Measurements from ENCODE around the gene WFDC12.

The WFDC12 gene

GRCh38 chr20:45114465-45115385 lies 9.5 kb downstream of the WFDC12 start, which contains the start of gene WFDC5:
WFDC5 (minus strand) TSS chr20:45115174; CDS start chr20:45115083, 91 bp downstream.
- DNase-seq, result no peak

GRCh38 chr20:45113865-45114264 lies 10.4 kb downstream of the WFDC12 start:
- DNase-seq, result no peak

- no peak for DNase-seq
These were observed 11.5 kb downstream of the WFDC12 start for GRCh38 chr20:45112754-45113153.

- DNase-seq, result no peak
These were observed 12.3 kb downstream of the WFDC12 start for GRCh38 chr20:45111799-45112471.

- DNase-seq, result no peak
These were observed 13.0 kb downstream of the WFDC12 start for GRCh38 chr20:45111285-45111684.

GRCh38 chr20:45110301-45110700 lies 14.0 kb downstream of the WFDC12 start:
- no peak for DNase-seq

GRCh38 chr20:45109634-45110033 lies 14.6 kb downstream of the WFDC12 start:
- DNase-seq, result no peak

GRCh38 chr20:45105317-45105716 lies 18.9 kb downstream of the WFDC12 start:
- DNase-seq, result no peak

GRCh38 chr20:45104786-45105185 lies 19.5 kb downstream of the WFDC12 start:
- no peak for DNase-seq

- DNase-seq, result no peak
These were observed 21.2 kb downstream of the WFDC12 start for GRCh38 chr20:45103072-45103471.

- no peak for DNase-seq
These were observed 22.9 kb downstream of the WFDC12 start for GRCh38 chr20:45101333-45101850.

GRCh38 chr20:45100563-45101245 lies 23.6 kb downstream of the WFDC12 start, which contains the start of gene KCNS1:
KCNS1 (minus strand) TSS chr20:45101127; CDS start chr20:45099236, 1,891 bp downstream.
- DNase-seq, result no peak

GRCh38 chr20:45098103-45098773 lies 26.0 kb downstream of the WFDC12 start:
- DNase-seq, result no peak

GRCh38 chr20:45097485-45098102 lies 26.7 kb downstream of the WFDC12 start:
- DNase-seq, result no peak

GRCh38 chr20:45096781-45097180 lies 27.5 kb downstream of the WFDC12 start:
- no peak for DNase-seq

- no peak for DNase-seq
These were observed 28.4 kb downstream of the WFDC12 start for GRCh38 chr20:45095805-45096238.

- no peak for DNase-seq
These were observed 29.2 kb downstream of the WFDC12 start for GRCh38 chr20:45094864-45095574.

- no peak for DNase-seq
These were observed 30.1 kb downstream of the WFDC12 start for GRCh38 chr20:45094201-45094600.

- DNase-seq, result no peak
These were observed 31.4 kb downstream of the WFDC12 start for GRCh38 chr20:45092898-45093297.

GRCh38 chr20:45091366-45091765 lies 32.9 kb downstream of the WFDC12 start:
- DNase-seq, result no peak

- DNase-seq, result no peak
These were observed 33.8 kb downstream of the WFDC12 start for GRCh38 chr20:45090481-45090880.

All from NCI-H1048 (cell line).